DMS114 treated with DMSO at 0.1 percent for 48 hours (cell line): ENCODE results near the gene ADM2.
"Not testable (repeated sequence)": the region's sequence is repeated elsewhere in the genome, so short reads cannot be mapped to it uniquely, and the experiment has no call there.

Experiments used
- DNase-seq: peaks from one replicate; lab custom pipeline; 2025; ENCODE audit not compliant: unreplicated experiment; lab: John Stamatoyannopoulos, UW

Gene ADM2

DNA sequence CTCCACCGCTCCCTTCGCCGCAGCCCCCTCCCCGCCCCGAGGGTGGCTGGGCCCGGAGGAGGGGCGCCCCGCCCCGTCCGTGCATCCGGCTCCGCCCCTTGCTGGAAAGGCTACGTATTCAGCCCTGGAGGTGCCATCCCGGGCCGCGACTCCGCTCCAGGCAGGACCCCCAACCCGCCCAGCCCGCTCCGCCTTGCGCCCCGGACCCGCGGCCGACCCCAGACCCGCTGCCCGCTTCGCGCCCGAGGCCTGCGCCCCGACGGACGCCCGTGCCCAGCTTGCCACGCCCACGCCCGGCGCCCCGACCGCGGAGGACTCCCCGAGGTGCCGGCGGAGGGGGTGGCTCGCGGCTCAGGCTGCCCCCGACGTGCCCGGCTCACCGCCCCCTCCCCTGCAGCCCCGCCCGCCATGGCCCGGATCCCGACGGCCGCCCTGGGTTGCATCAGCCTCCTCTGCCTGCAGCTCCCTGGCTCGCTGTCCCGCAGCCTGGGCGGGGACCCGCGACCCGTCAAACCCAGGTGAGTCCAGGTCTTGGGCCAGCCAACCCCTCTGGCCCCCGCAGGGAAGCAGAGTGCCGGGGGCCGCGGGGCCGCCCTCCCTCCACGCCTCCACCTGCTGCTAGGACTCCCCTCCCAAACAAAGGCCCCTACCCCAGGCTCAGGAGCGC is at the start of gene ADM2:
Gene ADM2 (plus strand): TSS at position 104 of the 667 bp plus-strand sequence. CDS start 305 bp downstream, at position 409.
- DNase-seq, result no peak

- DNase-seq, result no peak
Observed at GRCh38 chr22:50432131-50432876, 49.0 kb upstream of the ADM2 start.

- not testable (repeated sequence) for DNase-seq
Observed at GRCh38 chr22:50432877-50433510, 48.3 kb upstream of the ADM2 start.

DNA sequence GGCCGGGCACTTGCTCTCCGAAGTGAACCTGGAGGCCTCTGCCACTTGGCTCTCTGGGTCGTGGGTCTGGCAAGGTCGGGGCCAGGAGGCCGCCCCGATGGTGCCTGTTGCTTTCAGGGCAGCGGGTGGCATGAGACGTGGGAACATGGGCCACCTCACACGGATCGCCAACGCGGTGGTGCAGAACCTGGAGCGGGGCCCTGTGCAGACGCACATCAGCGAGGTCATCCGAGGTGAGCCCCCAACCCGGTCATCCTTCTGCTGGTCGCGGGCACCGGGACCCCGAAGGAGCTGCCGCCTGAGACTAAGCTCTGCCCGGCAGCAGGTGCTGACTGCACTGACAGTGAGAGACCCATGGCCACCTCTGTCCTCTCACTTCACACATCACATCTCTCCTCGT is 46.5 kb upstream of the ADM2 start:
- no peak for DNase-seq

DNA sequence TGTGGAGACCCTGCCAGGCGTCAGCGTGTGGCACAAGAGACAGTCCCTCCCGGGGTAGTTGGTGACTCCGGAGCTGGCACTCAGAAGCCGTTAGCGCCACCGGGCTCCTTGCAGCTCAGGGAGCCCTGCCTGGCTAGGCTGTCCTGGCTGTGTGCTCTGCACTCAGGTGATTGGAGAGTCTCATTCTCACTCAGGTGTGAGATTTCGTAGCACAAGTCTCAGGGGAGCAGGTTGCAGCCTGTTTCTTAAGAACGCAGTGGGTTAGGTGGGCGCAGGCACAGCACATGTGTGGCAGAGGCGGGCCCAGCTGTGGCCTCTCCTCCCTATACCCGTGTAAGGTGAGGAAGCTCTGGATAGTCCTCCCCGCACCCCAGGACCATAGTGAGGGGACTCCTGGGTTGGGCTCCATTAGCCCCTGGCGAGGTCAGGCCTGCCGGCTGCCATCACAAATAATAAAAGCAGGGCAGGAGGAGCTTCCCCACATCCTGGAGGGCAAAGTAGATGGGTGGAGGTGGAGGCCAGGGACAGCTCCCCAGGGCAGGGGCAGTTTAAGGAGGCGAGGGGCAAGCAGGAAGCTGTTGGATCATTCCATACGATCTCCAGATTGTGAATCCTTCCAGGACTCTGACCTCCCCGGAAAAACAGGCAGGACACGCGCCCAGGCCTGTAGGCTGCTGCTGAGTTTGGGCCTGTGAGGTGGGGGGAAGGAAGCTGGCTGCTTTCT is 45.9 kb upstream of the ADM2 start:
- DNase-seq, result no peak

DNA sequence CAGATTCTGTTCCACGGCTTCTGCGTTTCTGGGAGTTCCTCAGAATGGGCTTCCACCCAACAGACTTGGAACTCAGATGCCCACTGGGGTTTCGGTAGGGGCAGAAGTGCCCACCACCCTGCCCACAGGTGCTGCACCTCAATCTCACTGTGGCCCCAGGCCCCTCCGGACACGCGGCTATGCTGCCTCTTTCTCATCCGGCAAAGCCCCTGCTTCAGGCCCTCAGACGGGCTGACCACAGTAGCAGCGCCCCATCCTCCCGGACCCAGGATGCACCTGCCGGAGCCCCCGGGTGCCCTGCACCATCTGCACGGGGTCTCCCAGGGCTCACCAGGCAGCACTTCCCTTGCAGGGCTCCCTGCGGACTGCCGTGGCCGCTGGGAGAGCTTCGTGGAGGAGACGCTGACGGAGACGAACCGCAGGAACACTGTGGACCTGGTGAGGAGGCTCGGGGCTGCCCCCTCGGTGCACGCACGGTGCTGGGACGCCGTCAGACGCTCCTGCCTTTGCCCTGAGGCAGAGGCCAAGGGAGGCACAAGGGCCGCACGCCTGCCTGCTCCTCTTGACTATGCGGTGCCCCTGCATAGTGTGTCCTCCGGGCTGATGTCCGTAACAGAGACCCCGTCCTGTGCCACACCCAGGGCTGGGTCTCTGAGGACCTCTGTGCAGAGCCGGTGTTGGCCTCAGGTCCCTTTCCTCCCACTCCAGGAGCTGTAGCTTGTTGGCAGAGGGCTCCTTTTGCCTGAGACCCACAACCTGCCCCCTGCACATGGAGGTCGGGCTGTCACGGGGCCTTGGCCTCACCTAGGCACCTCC is 45.1 kb upstream of the ADM2 start:
- DNase-seq, result no peak

- no peak for DNase-seq
Observed at GRCh38 chr22:50436841-50437341, 44.5 kb upstream of the ADM2 start.

- DNase-seq, result no peak
Observed at GRCh38 chr22:50437511-50438304, 43.6 kb upstream of the ADM2 start.

GRCh38 chr22:50438305-50439275 is 42.8 kb upstream of the ADM2 start:
- no peak for DNase-seq

DNA sequence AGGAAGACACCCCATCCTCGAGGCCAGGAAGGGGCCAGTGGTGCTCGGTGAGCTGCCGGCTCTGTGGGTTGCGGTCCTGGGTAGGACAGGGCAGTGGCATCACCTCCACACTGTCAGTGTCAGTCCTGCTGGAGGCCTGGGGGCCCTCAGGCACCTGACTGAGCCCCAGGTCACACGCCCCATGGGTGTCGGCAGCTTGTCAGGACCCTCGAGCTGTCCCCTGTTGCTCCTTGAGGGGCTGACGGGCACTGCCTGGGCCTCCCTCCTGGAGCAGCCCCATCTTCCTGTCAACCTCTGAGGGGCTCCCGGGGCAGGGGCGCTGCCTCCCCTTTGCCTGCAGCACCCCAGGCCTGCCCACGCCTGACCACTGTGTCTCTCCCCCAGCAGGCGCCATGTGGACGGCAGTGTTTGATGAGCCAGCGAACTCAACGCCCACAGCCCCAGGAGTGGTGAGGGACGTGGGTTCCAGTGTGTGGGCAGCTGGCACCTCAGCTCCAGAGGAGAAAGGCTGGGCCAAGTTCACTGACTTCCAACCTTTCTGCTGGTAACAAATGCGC is 42.0 kb upstream of the ADM2 start:
- DNase-seq, result no peak

GRCh38 chr22:50439871-50440331 is 41.4 kb upstream of the ADM2 start:
- no peak for DNase-seq

DNA sequence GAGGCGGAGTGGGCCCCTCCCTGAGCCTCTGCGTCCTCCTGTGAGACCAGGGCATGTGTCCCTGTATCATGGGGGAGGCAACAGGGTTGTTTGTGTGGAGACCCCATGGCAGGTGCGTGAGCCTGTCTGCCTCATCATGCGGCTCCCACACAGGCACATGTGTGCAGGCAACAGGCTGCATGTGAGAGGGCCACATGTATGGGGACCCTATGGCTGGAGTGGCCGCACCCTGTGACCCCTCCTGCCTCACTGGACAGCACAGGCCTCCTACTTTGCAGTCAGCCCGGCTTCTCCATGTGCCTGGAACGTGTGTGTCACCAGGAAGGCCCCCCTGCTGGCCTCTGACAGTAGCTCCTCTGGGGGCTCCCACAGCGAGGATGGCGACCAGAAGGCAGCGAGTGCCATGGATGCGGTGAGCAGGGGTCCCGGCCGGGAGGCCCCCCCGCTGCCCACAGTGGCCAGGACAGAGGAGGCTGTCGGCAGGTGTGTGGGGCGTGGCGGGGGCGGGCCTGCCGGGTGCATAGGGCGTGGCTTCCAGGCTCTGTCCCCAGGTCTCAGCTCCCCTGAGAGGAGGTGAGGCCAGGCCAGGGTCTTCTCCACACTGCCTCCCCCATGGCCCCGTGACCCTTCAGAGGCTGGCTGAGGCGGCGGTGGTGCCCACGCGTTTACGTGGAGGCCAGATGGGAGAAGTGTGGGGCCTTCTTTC is 40.6 kb upstream of the ADM2 start:
- no peak for DNase-seq

GRCh38 chr22:50441428-50441993 is 39.8 kb upstream of the ADM2 start:
- DNase-seq, result no peak

DNA sequence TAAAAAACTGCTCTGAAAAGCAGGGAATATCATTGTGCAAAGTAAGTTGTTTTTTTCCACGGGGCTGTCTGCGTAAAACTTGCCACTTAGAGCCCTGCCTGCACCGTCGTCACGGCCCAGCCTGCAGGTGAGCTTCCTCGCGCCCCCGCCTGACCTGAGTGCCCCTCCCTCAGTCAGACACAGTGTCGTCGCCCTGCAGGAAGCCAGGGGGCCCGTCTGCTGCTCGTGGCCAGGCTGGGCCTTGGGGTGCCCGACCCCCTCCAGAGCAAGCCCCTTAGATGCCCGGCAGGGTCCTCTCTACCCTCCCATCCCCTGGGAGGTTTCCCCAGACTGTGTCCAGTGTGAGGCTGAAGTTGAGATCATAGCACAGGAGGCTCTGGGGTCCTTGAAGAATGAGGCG is 38.1 kb upstream of the ADM2 start:
- no peak for DNase-seq

DNA sequence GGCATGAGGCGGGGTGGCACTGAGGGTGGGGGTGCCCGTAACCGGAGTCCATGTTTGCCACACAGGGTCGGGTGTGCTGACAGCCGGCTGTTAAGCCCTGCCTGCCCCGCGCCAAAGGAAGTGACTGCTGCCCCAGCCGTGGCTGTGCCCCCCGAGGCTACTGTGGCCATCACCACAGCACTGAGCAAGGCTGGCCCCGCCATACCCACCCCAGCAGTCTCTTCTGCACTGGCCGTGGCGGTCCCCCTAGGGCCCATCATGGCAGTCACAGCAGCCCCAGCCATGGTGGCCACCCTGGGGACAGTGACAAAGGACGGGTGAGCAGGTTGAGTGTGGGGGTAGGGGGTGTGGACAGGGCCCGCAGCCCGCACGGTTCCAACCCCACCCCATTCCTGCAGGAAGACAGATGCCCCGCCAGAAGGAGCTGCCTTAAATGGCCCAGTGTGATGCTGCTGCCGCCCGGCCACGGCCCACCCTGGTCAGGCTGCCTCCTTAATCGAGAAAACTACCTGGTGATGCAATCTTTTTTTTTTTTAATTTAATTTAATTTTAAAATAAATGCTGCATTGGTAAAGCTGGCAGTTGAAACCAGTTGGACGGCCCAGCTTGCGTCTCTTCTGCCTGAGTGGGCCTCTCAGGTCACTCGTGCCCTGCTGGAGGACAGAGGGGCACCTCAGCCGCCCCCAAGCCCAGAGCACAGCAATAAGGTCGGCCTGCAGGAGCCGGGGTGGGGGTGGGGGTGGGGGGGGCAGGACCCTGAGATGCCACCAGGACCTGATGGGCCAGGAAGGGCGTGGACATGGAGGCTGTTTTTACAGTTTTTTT is 37.3 kb upstream of the ADM2 start:
- no peak for DNase-seq

- no peak for DNase-seq
Observed at GRCh38 chr22:50444663-50445062, 36.7 kb upstream of the ADM2 start.
